ENCODE measurements around the gene AGBL5.

Gene AGBL5

DNA sequence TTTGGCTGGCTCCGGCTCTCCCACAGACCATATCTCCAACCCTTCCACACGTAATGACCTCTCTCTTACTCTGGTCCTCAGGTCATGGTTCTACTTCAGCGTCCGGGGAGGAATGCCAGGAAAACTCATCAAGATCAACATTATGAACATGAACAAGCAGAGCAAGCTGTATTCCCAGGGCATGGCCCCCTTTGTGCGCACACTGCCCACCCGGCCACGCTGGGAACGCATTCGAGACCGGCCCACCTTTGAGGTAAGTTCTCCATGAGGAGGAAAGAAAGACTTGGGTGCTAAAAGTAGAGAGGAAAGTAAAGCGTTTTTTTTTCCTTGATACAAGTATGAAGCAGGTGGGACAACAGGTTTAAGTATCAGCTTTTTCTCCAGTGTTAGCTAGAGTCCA is 1.9 kb downstream of the AGBL5 start:
- no peak for DNase-seq

DNA sequence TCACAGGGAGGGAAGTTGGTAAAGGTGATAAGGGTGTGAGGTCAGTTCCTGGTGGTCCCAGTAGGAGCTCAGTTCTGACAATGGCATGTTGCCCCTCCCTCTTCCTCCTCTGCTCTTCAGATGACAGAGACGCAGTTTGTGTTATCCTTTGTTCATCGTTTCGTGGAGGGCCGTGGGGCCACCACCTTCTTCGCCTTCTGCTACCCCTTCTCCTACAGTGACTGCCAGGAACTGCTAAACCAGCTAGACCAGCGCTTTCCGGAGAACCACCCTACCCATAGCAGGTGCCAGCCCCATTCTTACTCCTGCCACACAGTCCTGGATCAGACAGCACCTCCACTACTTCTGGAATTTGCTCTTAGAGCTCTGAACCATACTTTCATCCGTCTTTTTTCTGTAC is 2.3 kb downstream of the AGBL5 start:
- DNase-seq = no peak

DNA sequence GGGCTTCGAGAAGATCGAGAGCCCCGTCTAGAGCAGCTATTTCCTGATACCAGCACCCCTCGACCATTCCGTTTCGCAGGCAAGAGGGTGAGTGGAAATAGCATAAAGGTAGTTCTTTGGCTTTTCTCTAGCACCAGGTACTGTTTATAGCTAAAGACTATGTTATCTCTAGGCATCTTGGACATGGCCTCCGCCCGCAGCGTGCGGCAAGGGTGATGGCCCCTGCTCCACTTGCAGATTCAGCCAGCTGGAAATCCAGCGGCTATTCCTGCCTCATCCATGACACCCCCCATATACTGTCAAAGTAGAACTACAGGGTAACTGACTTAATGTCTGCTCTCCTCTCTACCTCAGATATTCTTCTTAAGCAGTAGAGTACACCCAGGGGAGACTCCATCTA is 3.3 kb downstream of the AGBL5 start:
- DNase-seq = no peak

DNA sequence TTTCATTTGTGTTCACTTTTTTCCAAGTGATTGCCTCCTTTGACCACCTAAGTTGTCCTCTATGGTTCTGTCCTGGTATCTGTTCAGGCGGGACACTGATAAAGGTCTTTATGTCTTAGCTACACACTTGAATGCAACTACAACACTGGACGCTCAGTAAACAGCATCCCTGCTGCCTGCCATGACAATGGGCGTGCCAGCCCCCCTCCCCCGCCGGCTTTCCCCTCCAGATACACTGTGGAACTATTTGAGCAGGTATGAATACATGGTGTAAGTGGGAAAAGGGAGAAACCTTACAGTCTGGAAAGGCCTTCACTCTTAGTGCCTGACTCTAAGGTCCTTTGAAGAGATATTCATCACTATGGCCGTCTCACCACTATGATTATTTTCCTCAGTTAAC is 5.7 kb downstream of the AGBL5 start:
- DNase-seq = no peak

DNA sequence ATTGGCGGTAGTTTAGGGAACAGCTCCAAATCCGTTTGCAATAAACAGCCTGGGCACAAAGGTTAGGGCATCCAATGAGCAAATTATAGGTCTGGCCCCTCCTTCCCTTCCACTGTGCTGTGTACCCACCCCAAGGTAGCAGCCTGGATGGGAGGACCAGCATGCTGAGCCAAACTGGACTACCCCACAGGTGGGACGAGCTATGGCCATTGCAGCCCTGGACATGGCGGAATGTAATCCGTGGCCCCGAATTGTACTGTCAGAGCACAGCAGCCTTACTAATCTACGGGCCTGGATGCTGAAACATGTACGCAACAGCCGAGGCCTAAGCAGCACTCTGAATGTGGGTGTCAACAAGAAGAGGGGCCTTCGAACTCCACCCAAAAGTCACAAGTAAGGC is 6.7 kb downstream of the AGBL5 start:
- no peak for DNase-seq

DNA sequence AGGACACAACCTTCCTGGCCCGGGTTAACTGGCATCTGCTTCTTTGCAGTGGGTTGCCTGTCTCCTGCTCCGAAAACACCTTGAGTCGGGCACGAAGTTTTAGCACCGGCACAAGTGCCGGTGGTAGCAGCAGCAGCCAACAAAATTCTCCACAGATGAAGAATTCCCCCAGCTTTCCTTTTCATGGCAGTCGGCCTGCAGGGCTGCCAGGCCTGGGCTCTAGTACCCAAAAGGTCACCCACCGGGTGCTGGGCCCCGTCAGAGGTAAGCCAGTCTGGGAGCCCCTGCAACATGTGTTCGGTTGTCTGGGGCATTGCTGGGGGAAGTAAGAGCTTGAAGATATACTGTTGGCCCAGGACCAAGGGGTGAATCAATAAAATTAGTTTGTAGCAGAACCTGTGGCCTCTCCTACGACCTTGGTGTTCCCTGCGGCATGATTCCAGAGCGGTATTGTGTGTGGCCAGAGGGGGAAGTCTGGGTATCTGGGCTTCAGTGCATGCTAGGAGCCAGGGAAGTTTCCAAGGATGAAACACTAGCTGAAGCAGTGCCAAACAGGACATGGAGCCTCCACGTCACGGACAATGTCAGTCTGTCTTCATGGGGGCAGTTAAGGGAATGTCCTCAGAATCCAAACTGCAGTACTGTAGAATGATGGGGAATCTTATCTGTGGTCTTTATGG is 7.8 kb downstream of the AGBL5 start:
- DNase-seq = no peak

- no peak for DNase-seq
These were observed 8.9 kb downstream of the AGBL5 start for GRCh38 chr2:27060323-27060722.

DNA sequence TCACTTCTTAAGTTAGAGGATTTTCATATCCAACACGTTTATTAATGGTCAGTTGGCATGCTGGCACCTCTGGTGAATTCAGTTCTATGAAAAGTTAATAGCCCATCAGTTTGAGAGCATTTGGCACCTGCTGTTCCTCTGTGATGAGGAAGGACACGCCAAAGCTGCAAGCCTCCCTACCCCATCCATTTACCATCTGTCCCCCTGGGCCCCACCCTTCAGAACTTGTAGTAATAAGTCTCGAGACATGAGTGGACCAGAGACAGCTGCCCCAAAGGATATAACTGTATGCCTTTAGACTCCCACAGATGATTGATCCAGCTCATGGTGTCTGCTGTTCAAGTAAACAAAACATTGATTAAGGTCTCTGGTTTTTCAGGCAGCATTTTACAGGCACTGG is 13.7 kb downstream of the AGBL5 start:
- DNase-seq = no peak

- no peak for DNase-seq
These were observed 15.9 kb downstream of the AGBL5 start for GRCh38 chr2:27067385-27067784.

- DNase-seq = no peak
These were observed 18.0 kb downstream of the AGBL5 start for GRCh38 chr2:27069436-27069835.

DNA sequence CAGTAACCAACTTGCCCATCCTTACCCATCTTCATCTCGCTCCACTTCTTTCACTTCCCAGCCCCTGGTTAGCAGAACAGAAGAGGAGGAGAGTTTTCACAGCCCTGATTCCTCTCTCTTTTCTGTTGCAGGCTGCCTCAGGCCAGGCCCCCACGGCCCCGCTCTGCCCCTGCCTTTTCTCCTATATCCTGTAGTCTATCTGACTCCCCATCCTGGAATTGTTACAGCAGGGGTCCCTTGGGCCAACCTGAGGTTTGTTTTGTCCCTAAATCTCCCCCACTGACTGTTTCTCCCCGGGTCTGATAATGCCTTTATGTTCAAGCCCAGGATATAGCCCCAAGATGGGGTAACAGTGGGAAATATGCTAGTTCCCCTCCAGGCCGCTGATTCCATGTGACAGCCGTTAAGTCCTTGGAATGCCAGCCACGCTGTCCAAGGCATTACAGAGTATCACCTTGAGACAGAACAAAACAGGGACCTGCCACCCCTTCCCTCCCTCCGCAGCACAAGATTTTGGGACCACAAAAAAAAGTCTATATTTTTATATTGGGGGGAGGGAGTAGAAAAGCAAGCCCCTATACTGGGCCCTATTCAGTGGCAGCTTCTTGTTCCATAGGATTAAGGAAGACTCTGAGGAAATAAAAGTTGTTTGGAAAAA is 18.6 kb downstream of the AGBL5 start:
- DNase-seq = no peak

- DNase-seq = no peak
These were observed 19.3 kb downstream of the AGBL5 start for GRCh38 chr2:27070653-27071276.

DNA sequence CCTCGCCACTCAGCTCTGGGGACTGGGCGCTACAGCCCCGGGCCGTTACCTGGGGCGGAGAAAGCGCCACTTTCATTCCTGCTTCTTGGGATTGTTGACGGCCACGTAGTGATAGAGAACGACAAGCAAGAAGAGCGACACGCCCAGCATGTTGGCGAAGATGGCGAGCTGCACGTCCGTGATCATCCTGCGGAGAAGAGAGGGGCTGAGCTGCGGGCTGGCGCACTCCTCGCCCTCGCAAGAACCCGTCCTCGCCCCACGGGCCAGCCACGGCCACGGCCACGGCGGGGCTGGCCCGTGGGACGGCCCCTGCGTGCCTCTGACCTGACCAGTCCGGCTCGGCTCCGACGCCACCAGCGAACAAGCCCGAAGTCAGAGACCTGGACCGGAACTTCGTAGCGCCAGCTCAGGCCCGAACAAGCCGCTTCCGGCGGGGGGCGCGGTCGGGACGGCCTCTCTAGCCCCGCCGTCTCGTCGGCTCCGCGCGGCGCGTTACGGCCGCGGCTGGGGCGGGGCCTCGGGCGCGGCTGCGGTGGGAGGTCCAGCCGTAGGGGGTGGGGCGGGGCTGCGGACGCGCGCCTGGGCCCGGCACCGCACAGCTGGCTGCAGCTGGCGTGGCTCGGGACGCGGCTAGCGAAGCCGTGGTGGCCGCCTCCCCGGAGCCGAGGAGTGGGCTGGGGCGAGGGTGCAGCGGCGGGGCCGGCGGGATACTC is 20.0 kb downstream of the AGBL5 start, which contains the start of gene OST4:
Gene OST4, minus strand, starts transcription at position 378 of the 713 bp plus-strand sequence.
- peak; percentile 81 for DNase-seq

- DNase-seq = no peak
These were observed 20.7 kb downstream of the AGBL5 start for GRCh38 chr2:27071990-27072830.

DNA sequence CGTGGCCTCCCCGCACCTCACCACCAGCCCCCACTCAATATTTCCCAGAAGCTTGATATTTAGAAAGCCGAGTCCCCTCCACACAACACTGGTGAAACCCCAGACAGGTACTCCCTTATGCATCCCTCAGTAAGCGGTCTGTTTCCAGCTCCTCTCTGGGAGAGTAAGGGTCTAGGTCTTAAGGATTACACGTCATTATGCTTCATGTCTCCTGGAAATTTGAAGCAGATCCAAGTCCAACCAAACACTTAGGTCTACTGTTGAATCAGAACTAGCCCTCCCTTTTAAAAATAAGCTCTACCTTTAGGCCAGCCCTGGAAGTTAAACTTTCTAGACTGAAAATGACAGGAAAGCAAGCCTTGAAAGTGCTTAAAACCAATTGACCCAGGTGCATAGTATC is 21.5 kb downstream of the AGBL5 start:
- no peak for DNase-seq

DNA sequence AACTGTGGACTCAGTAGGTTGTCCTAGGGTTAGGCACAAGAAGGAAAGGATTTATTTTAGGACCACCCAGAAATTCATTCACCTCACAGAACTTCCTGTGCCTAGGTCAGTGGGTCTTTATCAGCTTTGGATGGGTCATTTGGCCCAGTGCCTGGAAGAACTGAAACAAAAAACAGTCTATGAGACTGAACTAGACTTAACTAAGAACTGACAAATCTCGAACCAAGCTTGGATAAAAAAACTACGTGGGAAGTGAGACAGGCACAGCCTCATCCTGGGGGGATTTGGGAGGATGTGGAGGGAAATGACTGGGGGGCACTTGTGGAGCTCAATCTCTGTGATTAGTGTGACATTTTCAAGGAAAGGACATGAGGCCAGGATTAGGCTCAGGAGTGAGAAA is 22.3 kb downstream of the AGBL5 start:
- DNase-seq = no peak

DNA sequence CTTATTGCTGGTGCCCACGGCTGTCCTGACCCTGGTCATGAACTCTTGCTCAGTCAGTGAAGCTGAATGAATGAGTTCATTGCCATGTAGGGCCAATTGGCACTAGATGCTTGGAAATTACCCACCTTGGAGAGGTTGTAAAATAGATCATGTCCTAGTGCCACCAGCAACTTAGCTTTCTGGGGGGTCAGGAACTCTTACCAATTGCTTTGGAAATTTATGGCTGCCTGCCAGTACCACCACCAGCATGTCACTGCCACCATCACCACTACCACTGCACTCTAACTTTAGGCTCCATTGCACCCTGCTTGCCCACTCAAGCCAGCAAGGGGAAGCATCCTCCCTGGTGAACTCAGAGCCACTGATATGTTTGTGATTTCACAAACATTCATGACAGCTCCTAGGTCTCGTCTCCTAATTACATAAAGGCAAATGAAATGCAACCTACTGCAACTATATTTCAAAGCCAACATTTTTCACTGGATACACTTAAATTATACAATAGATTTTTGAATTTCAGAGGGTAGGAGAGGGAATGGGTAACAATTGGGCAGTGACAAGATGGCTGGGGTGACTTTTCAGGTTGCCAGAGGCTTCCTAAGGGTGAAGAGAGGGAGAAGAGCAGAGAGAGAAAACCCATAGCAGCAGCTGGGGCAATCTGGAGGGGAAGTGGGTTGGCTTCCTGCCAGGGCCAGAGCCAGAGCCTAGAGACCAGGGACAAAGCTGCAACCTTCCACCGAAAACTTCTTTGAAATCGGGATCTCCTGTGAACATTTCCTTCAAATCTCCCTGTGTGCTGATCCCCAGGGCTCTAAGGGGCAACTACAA is 23.5 kb downstream of the AGBL5 start:
- DNase-seq = peak; percentile 10

DNA sequence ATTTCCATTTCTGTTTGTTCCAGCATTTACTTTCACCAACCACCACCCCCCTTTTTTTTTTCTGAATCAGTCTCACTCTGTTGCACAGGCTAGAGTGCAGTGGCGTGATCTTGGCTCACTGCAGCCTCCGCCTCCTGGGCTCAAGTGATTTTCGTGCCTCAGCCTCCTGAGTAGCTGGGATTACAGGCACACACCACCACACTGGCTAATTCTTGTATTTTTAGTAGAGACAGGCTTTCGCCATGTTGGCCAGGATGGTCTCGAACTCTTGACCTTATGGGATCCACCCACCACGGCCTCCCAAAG is 24.1 kb downstream of the AGBL5 start:
- peak; percentile 7 for DNase-seq

DNA sequence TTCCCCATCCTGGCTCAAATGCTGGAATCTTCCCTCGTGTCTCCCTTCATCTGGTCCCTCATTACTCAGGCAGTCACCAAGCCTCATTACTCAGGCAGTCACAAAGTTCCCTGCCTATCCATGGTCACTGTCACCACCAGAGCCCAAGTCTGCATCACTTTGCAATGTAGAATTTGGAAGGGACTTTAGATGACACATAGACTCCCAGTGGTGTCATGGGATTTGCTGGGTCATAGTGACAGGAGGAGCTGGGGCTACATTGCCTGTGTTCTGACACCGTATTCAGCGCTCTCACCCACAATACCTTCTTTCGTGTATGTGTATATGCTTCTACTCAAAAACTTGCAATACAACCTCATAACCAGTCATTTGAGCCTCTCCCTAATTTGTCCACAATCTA is 24.9 kb downstream of the AGBL5 start:
- DNase-seq = no peak

DNA sequence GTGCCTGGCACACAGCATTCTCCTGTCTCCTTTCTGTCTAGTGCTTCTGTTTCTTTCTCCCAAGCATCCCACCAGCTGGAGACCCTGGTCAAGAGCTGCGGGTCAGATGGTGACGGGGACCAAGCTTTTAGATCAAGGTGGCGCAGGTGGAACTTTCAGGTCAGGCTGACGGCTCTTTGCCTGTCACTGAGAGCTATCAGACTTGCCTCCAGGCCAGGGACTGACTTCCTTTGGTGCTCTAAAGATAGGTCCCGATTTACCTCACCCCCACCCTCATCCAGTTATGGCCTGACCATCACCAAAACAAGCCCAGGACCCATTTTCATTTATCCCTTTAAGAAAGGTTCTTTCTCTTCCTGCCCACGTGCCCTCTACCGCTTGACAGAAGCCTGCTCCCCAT is 25.8 kb downstream of the AGBL5 start:
- no peak for DNase-seq

- no peak for DNase-seq
These were observed 27.1 kb downstream of the AGBL5 start, which contains the start of gene EMILIN1 for GRCh38 chr2:27078267-27079194. EMILIN1 (plus strand) TSS chr2:27078615; CDS start chr2:27079066, 451 bp downstream.
